NOMO-1 treated with dmso at 0.1 percent for 144 hours (cell line): Measurements from ENCODE around the gene RAG2.

Experiments used
- DNase-seq: peaks from one replicate; lab custom pipeline; 2025; ENCODE audit not compliant: unreplicated experiment; lab: John Stamatoyannopoulos, UW

RAG2 gene

DNA sequence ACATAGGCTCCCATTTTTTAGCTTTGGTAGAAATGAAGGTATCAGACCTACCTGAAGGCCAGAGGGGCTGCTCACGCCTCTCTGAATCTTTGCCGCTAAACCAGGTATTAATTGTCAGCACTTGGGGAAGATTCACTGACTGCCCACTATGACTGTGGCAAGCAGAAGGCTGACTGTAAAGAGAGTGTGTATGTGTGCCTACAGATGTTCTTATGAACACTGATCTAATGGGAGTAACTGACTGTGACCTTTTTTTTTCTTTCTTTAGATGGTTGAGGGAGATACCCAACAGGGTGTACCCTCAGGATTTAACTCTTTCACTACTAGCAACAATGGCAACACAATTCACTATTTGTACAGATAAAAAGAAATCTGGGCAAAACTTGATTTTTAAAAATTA lies at the start of gene RAG2:
RAG2 (minus strand) TSS at position 186 of the 400 bp plus-strand sequence. CDS start 4,068 bp downstream, outside the sequence.
- no peak for DNase-seq

DNA sequence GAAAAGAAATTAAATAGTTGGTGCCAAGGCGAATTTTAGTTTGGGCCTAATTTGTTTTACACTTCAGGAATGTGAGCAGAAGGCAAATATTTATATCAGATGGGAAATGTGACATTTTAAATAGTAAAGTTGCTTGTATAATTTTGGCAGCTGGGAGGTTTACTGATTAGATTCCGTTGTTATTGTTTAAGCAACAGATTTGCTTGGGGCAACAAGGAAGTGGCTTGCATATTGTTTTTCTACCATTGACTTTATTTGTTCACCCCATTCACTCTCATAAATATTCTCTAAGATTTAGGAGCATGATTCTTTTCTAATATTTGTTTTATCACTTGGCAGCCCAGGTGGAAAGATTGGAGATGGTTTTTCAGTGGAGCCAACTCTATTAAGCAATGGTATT lies 40.5 kb upstream of the RAG2 start:
- no peak for DNase-seq

DNA sequence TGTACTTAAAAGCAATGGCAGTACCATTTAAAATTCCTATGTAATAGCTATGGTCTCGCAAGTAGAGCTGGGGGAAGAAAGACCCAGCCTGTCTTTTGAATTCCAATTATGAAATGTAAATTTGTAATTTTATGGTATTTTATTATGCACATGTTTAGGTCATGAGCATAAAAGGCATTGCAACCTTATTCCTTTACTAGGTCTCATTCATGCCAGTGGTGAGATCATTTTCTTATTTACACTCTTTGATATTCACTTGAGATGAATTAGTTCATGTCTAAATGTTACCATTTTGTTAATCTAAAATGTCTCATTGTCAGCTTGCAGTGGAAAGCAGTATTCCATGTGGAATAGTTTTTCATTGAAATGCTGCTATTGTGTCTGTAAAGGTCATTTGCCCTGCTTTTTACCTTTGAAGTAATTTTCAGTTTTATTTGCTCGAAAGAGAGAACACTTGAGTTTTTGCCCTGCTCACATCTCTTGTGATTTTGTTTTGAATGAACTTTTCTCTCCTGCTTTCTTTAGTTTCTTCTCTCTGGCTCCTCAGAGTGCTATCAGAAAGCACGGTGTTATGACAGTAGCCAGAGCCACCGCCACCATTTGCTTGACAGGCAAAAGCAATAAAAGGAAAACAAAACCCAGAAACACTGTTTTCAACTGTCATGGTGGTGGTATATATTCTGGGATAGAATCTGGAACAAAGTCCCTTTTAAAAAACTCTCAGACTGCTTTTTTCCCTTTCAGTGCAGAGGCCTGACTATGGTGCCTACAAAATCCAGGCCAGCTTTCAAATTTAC lies 37.2 kb upstream of the RAG2 start:
- no peak for DNase-seq

- DNase-seq: no peak
Measured at GRCh38 chr11:36631774-36632173, 33.7 kb upstream of the RAG2 start.

DNA sequence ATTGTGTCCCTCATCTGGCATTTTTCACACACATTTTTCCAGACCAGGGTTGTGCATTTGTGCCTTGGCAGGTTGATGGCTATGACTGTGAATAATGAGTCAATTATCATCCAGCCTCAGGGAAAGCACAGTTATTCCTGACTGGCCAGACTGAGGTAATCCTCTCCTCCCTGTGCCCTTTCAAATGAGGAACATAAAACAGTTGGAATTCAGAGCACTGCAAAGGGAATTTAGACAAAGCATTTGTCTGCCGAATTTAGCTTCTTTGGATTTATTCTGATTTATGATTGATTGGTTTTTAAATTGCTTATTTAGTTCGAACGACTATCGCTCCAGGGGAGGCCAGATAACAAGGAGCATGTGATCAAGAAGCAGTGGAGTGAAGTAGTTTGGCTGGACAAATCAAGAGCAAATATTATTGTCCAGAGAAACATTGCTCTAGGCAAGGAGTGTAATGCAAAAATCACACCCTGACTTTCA lies 30.8 kb upstream of the RAG2 start:
- no peak for DNase-seq

- no peak for DNase-seq
Measured at GRCh38 chr11:36628141-36628540, 30.1 kb upstream of the RAG2 start.

- DNase-seq: no peak
Measured at GRCh38 chr11:36627471-36627870, 29.4 kb upstream of the RAG2 start.

DNA sequence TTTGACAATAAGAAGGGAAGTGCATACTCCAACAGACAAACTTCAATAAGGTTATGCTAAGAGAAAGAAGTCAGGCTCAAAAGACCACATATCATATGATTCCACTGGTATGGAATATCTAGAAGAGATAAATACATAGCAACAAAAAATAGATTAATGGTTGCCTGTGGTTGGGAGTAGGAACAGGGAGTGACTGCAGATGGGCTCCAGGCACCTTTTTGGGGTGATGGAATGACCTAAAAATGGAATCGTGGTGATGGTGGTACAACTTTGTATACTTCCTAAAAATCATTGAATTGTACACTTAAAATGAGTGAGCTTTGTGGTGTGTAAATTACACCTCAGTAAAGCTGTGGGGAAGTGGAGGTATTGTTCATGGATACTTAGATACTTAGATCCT lies 29.0 kb upstream of the RAG2 start:
- no peak for DNase-seq

GRCh38 chr11:36623494-36623893 lies 25.5 kb upstream of the RAG2 start:
- no peak for DNase-seq

- peak; percentile 5 for DNase-seq
Measured at GRCh38 chr11:36622431-36623136, 24.5 kb upstream of the RAG2 start.

- DNase-seq: peak; percentile 17
Measured at GRCh38 chr11:36620246-36620645, 22.2 kb upstream of the RAG2 start.

DNA sequence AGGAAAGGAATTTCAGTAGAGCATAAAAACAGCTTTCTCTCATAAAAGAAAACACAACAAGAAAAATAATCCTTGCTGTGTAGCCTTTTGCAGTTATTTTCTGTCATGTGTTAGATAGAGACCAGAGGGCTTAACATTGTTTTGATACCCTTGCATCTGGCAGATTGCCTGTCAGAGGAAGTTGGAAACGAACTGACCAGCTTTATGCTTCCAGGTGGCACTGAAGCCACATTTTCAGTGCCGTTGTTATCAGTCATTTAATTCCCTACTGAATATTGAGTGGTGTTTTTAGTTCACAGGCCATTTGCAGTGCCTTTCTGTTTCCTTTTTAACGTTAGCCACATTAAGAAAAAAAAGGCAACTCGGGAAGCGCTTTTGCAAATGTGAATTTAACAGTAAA lies 21.5 kb upstream of the RAG2 start:
- no peak for DNase-seq

GRCh38 chr11:36618363-36619047 lies 20.5 kb upstream of the RAG2 start:
- no peak for DNase-seq

GRCh38 chr11:36617543-36618362 lies 19.7 kb upstream of the RAG2 start:
- no peak for DNase-seq

DNA sequence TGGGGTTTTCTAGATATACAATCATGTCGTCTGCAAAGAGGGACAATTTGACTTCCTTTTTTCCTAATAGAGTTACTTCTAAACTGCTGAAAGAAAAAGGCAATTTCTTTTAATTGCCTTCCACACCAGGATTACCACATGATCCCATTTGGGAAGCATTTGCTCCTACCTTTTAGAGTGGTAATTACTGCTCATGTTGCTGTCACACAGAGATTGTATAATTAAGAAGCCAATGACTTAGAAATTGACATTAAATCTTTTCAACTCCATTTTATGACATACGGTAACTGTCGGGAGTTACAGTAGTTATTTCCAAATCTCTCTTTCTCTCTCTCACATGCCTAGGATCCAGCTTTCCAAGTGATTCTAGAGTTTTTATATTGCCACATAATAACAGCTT lies 17.8 kb upstream of the RAG2 start:
- no peak for DNase-seq

- DNase-seq: no peak
Measured at GRCh38 chr11:36609383-36609782, 11.3 kb upstream of the RAG2 start.

DNA sequence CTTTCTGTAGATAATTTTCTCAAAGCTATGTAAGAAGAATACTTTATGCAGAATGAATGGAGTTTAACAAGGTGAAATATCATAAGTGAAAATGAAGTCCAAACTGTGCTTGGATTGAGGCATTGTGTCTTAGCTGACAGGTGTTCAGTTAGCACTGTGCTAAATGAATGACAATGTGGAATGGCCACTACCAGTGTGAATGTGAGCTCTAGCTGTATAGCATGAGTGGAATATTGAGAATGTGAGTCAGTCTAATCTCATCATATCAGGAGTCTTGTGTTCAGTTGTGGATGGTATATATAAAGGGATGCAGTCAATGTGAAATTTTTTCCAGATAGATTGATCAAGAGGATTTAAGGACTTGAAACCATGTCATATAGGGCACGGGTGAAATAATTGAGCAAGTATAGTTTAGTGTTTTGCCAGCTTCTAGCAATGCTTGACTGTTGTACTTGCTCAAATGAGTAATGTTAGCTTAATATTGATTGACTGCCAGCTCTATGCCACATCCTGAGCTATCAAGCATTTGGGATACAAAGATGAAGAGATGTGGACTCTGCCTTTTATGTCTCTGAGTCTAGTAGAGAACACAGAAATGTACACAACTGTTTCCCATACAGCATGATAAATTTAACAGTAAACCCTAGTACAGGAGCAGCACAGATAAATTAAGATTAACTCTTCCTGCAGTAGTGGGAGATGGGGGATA lies 10.6 kb upstream of the RAG2 start:
- no peak for DNase-seq

DNA sequence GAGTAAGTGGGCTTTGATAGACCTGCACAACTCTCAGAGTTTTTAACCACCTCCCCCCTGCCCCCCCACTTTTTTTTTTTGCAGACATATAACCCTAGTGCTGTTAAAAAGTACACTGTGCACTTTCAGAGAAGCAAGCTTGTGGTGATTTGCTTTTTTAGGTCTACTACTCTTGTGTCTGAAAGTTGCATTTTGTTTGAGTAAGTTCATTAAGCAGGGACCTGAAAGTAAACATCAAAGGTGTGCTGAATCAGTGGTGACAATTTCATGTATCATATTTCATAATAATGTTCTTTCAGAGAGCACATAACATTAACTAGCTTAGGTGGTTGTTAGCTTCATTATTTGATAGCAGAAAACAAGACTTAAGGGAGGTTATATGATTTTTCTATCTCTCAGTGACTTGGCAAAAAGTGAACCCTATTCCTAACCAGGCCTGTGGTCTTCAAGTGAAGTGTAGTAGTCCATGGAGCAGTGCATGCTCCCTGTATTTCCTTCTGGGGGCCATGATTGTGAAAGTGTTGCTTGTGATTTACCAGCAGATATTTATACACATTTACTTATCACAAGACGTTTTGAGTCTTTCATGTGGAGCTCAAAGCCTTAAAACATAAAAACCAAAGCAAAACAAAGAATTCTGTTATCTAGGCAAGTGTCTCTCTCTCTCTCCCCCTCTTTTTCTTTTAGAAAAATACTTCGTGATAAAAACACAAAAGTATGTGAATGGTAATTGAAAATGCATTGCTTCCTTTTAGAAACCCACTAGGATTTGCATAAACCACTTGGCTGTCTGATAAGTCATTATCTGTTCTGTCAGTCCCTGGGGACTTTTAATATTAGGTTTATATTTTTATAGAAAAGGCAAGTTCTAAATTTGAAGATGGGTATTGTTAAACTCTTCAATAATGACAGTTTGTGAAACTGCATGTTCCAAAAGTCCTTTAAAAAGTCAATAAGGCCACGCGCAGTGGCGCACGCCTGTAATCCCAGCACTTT lies 7.5 kb upstream of the RAG2 start:
- DNase-seq: no peak

GRCh38 chr11:36602135-36602534 lies 4.1 kb upstream of the RAG2 start:
- no peak for DNase-seq
